WI38 (cell line): ENCODE measurements around the gene SCYGR5.

ENCODE experiments used
- H3K4me3 ChIP-seq: 2 replicates; pipeline ENCODE4 v1.5.1; 2011; ENCODE audit warnings: low read depth, mild to moderate bottlenecking, control low read depth, low read length
- CTCF ChIP-seq: IDR thresholded peaks from 2 replicates; pipeline ENCODE4 v1.5.1; 2012; ENCODE audit warnings: low read depth, mild to moderate bottlenecking, control low read depth, low read length

SCYGR5 gene

GRCh38 chr2:227630322-227630721 is 36.3 kb upstream of the SCYGR5 start:
- no peak for TF ChIP-seq CTCF

GRCh38 chr2:227632827-227633226 is 33.8 kb upstream of the SCYGR5 start:
- TF ChIP-seq CTCF, result no peak
- no peak overlapping the region for H3K4me3 ChIP-seq

More at GRCh38 chr2:227630322-227630721, 36.3 kb upstream of the SCYGR5 start:
- H3K4me3 ChIP-seq, result no peak overlapping the region

GRCh38 chr2:227634201-227634600 is 32.4 kb upstream of the SCYGR5 start:
- no peak overlapping the region for H3K4me3 ChIP-seq
- no peak for TF ChIP-seq CTCF

- no peak for TF ChIP-seq CTCF
- H3K4me3 ChIP-seq, result no peak overlapping the region
Observed at GRCh38 chr2:227642656-227643055, 23.9 kb upstream of the SCYGR5 start.

- no peak overlapping the region for H3K4me3 ChIP-seq
- no peak for TF ChIP-seq CTCF
Observed at GRCh38 chr2:227643990-227644551, 22.5 kb upstream of the SCYGR5 start.

- TF ChIP-seq CTCF, result no peak
Observed at GRCh38 chr2:227653419-227653818, 13.2 kb upstream of the SCYGR5 start.

GRCh38 chr2:227654426-227654825 is 12.2 kb upstream of the SCYGR5 start:
- TF ChIP-seq CTCF, result no peak
- H3K4me3 ChIP-seq, result no peak overlapping the region

More at GRCh38 chr2:227653419-227653818, 13.2 kb upstream of the SCYGR5 start:
- H3K4me3 ChIP-seq, result no peak overlapping the region
